ENCODE data around the gene GNG14. TPM values are rescaled to one million over a fixed set of nuclear protein-coding genes. Genes with fewer than 3 reads are reported as not detected.
A peak's percentile ranks its signal among the peaks of the same experiment; 100 is the strongest.

The GNG14 gene
- total and polyA plus RNA-seq, 2 donors (not counting 1 experiment from before 2014, with no cell fraction given): not detected

DNA sequence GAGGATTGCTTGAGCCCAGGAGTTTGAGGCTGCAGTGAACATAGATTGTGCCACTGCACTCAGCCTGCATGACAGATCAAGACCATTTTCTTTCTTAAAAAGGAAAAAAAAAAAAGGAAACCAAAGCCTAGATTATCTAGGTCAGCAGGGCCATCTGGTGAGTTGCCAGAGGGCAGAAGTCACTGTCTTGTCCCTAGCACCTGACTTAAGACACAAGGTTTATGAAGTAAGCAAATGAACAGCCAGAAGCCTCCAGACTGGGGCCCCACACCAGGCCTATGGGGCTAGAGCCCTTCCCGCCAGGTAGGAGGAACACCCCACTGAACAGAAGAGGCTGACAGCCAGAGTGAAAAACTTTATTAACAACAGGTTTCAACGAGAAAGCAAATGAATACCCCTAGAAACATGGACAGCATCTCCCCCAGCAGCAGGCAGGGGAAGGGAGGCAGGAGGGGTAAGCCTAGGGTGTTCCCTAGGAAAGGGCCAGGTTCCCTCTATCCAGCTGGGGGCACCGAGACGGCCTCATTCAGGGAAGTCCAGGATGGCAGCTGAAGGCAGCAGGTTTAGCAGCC lies 20.0 kb upstream of the GNG14 start:
- peaks cover 71% of the 10 kb centered on the region for H3K4me1 Mint-ChIP-seq
- Histone ChIP-seq H3K4me1 (ENCODE audit: control insufficient read depth in 2 of 2, insufficient read depth in 2 of 2, low read length in 2 of 2) (peaks cover 37 to 60% of the 10 kb centered on the region in 2 donors), H3K27ac (ENCODE audit: low read length in 2 of 2) (peak overlapping the region in 1 of 2 donors; percentile 14), H2AFZ (ENCODE audit: insufficient read depth, low read depth, low read length, poor library complexity, severe bottlenecking) (no peak overlapping the region), H3K9ac (ENCODE audit: low read length) (no peak overlapping the region), H4K20me1 (ENCODE audit: control insufficient read depth, insufficient read depth, low read length, poor library complexity, severe bottlenecking) (peaks cover 31% of the 10 kb centered on the region), H3K9me3 (ENCODE audit: control extremely low read depth in 1 of 3, control insufficient read depth in 2 of 3, insufficient read depth in 1 of 3, low read length in 2 of 3) (no peaks in the 10 kb centered on the region), H3K27me3 (replicated peaks in 1 of 4; ENCODE audit: control extremely low read depth in 1 of 4, control insufficient read depth in 3 of 4, insufficient read depth in 4 of 4, low read length in 3 of 4) (no peaks in the 10 kb centered on the region), H3K36me3 (replicated peaks in 1 of 2; ENCODE audit: control extremely low read depth in 1 of 2, control insufficient read depth in 1 of 2, extremely low read depth in 1 of 2, insufficient read depth in 2 of 2, low read length in 1 of 2) (peaks cover 0 to 32% of the 10 kb centered on the region in 2 experiments), H3K4me2 (replicated peaks; ENCODE audit: low read depth, low read length, poor library complexity, severe bottlenecking) (peak overlapping the region; percentile 86), H3K79me2 (ENCODE audit: control insufficient read depth, insufficient read depth, low read length) (peaks cover 77% of the 10 kb centered on the region), H3K4me3 (ENCODE audit: control extremely low read depth in 1 of 5, extremely low read depth in 1 of 5, insufficient read depth in 1 of 5, low read depth in 2 of 5, low read length in 4 of 5) (no peak overlapping the region)
- intact Hi-C loops (cut with micrococcal nuclease): loop anchor here (5.0 kb wide), 2 partner anchors 54 to 226 kb away; partner anchors contain the start of genes TNPO2 and ZNF443
- TF ChIP-seq, protein P1, sequence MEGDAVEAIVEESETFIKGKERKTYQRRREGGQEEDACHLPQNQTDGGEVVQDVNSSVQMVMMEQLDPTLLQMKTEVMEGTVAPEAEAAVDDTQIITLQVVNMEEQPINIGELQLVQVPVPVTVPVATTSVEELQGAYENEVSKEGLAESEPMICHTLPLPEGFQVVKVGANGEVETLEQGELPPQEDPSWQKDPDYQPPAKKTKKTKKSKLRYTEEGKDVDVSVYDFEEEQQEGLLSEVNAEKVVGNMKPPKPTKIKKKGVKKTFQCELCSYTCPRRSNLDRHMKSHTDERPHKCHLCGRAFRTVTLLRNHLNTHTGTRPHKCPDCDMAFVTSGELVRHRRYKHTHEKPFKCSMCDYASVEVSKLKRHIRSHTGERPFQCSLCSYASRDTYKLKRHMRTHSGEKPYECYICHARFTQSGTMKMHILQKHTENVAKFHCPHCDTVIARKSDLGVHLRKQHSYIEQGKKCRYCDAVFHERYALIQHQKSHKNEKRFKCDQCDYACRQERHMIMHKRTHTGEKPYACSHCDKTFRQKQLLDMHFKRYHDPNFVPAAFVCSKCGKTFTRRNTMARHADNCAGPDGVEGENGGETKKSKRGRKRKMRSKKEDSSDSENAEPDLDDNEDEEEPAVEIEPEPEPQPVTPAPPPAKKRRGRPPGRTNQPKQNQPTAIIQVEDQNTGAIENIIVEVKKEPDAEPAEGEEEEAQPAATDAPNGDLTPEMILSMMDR (IDR thresholded peaks at IDR 0.05): no peak
- TF ChIP-seq EZH2 (IDR thresholded peaks at IDR 0.05; ENCODE audit: borderline replicate concordance, insufficient read depth, low read depth, low read length, poor library complexity, severe bottlenecking): no peak
- H3K9me3 Mint-ChIP-seq (ENCODE audit: insufficient read depth): no peaks in the 10 kb centered on the region
- CTCF ChIA-PET: interaction anchor here (1.0 to 5.7 kb wide), 3 partner anchors 28 to 179 kb away, joined by 4 to 82 read pairs (median 9); no protein-coding TSS in a partner anchor
- DNase-seq: no peak
- ATAC-seq (ENCODE audit: low read depth): no peak
- 88% methylated on average over 2 of the region's 4 CpGs for WGBS (ENCODE audit: insufficient coverage)
- H3K4me3 Mint-ChIP-seq: peak overlapping the region; percentile 98
- peak overlapping the region; percentile 100 for H3K27ac Mint-ChIP-seq
- no peaks in the 10 kb centered on the region for H3K27me3 Mint-ChIP-seq
- POLR2A ChIA-PET: interaction anchor here (0.5 to 3.7 kb wide), 4 partner anchors 54 to 632 kb away, joined by 3 to 16 read pairs (median 6); partner anchors contain the start of gene ZNF433

DNA sequence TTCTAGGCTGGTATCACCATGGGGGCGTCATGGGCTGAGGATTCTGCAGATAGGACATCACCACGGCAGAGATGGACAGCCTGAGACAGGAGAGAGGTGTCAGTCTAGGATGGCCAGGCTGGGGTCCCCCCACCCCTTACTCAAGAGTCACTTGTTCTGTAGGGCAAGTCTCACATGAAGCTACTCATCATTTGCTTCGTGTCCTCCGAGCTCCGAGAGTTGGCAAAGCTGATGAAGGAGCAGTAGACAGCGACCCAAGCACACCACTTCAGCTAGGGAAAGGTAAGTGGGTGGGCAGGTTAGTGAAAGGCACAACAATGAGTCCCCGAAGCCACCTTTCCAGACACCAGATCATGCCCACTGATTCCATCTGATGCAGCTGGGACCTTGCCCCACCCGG lies 19.5 kb upstream of the GNG14 start:
- no peak for TF ChIP-seq EZH2 (IDR thresholded peaks at IDR 0.05; ENCODE audit: borderline replicate concordance, insufficient read depth, low read depth, low read length, poor library complexity, severe bottlenecking)
- TF ChIP-seq, protein P1 (IDR thresholded peaks at IDR 0.05): no peak
- no peaks in the 10 kb centered on the region for H3K9me3 Mint-ChIP-seq (ENCODE audit: insufficient read depth)
- peaks cover 68% of the 10 kb centered on the region for H3K4me1 Mint-ChIP-seq
- Histone ChIP-seq H3K4me3 (ENCODE audit: control extremely low read depth in 1 of 5, extremely low read depth in 1 of 5, insufficient read depth in 1 of 5, low read depth in 2 of 5, low read length in 4 of 5) (peak overlapping the region in 4 of 5 experiments; percentile 92 to 99 (median 96)), H3K9ac (ENCODE audit: low read length) (peak overlapping the region; percentile 97), H2AFZ (ENCODE audit: insufficient read depth, low read depth, low read length, poor library complexity, severe bottlenecking) (peak overlapping the region; percentile 97), H3K4me2 (replicated peaks; ENCODE audit: low read depth, low read length, poor library complexity, severe bottlenecking) (peak overlapping the region; percentile 86), H3K4me1 (ENCODE audit: control insufficient read depth in 2 of 2, insufficient read depth in 2 of 2, low read length in 2 of 2) (peaks cover 37 to 60% of the 10 kb centered on the region in 2 donors), H4K20me1 (ENCODE audit: control insufficient read depth, insufficient read depth, low read length, poor library complexity, severe bottlenecking) (peaks cover 33% of the 10 kb centered on the region), H3K27ac (ENCODE audit: low read length in 2 of 2) (peak overlapping the region; percentile 90 to 99), H3K79me2 (ENCODE audit: control insufficient read depth, insufficient read depth, low read length) (peaks cover 76% of the 10 kb centered on the region), H3K27me3 (replicated peaks in 1 of 4; ENCODE audit: control extremely low read depth in 1 of 4, control insufficient read depth in 3 of 4, insufficient read depth in 4 of 4, low read length in 3 of 4) (no peaks in the 10 kb centered on the region), H3K36me3 (replicated peaks in 1 of 2; ENCODE audit: control extremely low read depth in 1 of 2, control insufficient read depth in 1 of 2, extremely low read depth in 1 of 2, insufficient read depth in 2 of 2, low read length in 1 of 2) (peaks cover 0 to 31% of the 10 kb centered on the region in 2 experiments), H3K9me3 (ENCODE audit: control extremely low read depth in 1 of 3, control insufficient read depth in 2 of 3, insufficient read depth in 1 of 3, low read length in 2 of 3) (no peaks in the 10 kb centered on the region)
- POLR2A ChIA-PET: interaction anchor here (0.5 to 1.6 kb wide), 3 partner anchors 55 to 633 kb away, joined by 3 to 9 read pairs (median 3); partner anchors contain the start of gene ZNF433
- WGBS (ENCODE audit: insufficient coverage): 79% methylated on average over 3 of the region's 8 CpGs
- no peak for ATAC-seq (ENCODE audit: low read depth)
- DNase-seq: no peak
- peak overlapping the region; percentile 98 for H3K4me3 Mint-ChIP-seq
- H3K27ac Mint-ChIP-seq: peak overlapping the region; percentile 100
- H3K27me3 Mint-ChIP-seq: no peaks in the 10 kb centered on the region
- CTCF ChIA-PET: interaction anchor here (0.6 to 5.7 kb wide), 6 partner anchors 28 to 178 kb away, joined by 3 to 82 read pairs (median 4); partner anchors contain the start of gene JUNB
- intact Hi-C loops (cut with micrococcal nuclease): loop anchor here (5.0 kb wide), 2 partner anchors 54 to 226 kb away; partner anchors contain the start of genes TNPO2 and ZNF443

All from B cell (primary cell).